ENCODE data around the gene TFB2M.

GRCh38 chr1:246512635-246513034, 53.4 kb downstream of the TFB2M start:
- no peak for TF ChIP-seq CTCF (IDR thresholded peaks at IDR 0.05)
- TF ChIP-seq POLR2A (IDR thresholded peaks at IDR 0.05), result no peak
